HepG2 (cell line): Measurements from ENCODE around the gene COL18A1. TPM values are rescaled to one million over a fixed set of nuclear protein-coding genes. Genes with fewer than 3 reads are reported as not detected.

Source experiments
- ARNT2 ChIP-seq: sonication (generic); formaldehyde crosslinking; IDR thresholded peaks from 2 replicates; pipeline ENCODE4 v1.8.0; 2022; ENCODE audit warnings: mild to moderate bottlenecking, low read depth, missing genetic modification reagents, moderate library complexity
- NR1H2 ChIP-seq: sonication (generic); formaldehyde crosslinking; IDR thresholded peaks from 2 replicates; pipeline ENCODE4 v1.8.1; 2022; ENCODE audit warnings: low read depth, missing genetic modification reagents, borderline replicate concordance
- PLRG1 ChIP-seq: fragments of 450-650 bp; conservative IDR thresholded peaks from 2 replicates; pipeline ENCODE4 v1.6.1; 2016
- POLR2G ChIP-seq: fragments of 200-400 bp; formaldehyde crosslinking; IDR thresholded peaks from 2 replicates; pipeline ENCODE4 v1.6.1; 2018; ENCODE audit warnings: mild to moderate bottlenecking, low read depth, low read length, moderate library complexity
- RBM39 ChIP-seq: fragments of 200-400 bp; formaldehyde crosslinking; IDR thresholded peaks from one replicate; pipeline ENCODE4 v1.6.1; 2018; ENCODE audit warnings: antibody characterized with exemption, mild to moderate bottlenecking, low read depth, low read length; ENCODE audit not compliant: poor library complexity, severe bottlenecking
- ZMYM2 ChIP-seq: sonication (generic); formaldehyde crosslinking; IDR thresholded peaks from 2 replicates; pipeline ENCODE4 v1.8.0; 2022; ENCODE audit warnings: mild to moderate bottlenecking, missing genetic modification reagents
- ZNF20 ChIP-seq: sonication (generic); formaldehyde crosslinking; IDR thresholded peaks from 2 replicates; pipeline ENCODE4 v1.4.0; 2020; ENCODE audit warnings: mild to moderate bottlenecking, moderate library complexity, missing genetic modification reagents
- ZNF530 ChIP-seq: sonication (generic); formaldehyde crosslinking; IDR thresholded peaks from 2 replicates; pipeline ENCODE4 v1.5.0; 2020; ENCODE audit warnings: low read depth, mild to moderate bottlenecking, missing genetic modification reagents
- polyA plus RNA-seq, 8 experiments: library from polyadenylated mRNA; depleted of rRNA in 3 of 8; stranded (reverse) in 7 of 8; unstranded in 1 of 8; fragments of >200 nt; fragmentation: Illumina TruSeq in 4 of 8; extraction: Trizol in 4 of 8; gene quantifications; 2 replicates each; pipeline versions ENCODE4 v1.2.1 to v1.2.3, GENCODE V29; 2011 to 2016; ENCODE audit warnings: low read depth in 4 of 8, missing spikeins in 1 of 8, mixed read lengths in 1 of 8; ENCODE audit not compliant: insufficient read depth in 1 of 8
- total RNA-seq, 5 experiments: library from RNA; depleted of rRNA; stranded (reverse); fragments of >200 nt; fragmentation: Illumina TruSeq; extraction: Trizol; gene quantifications; 2 replicates each; pipeline ENCODE4 v1.2.3, GENCODE V29; 2016; ENCODE audit warnings: low read depth in 1 of 5
- TF ChIP-seq, protein P1 (sequence below): sonication (generic); formaldehyde crosslinking; IDR thresholded peaks from 2 replicates; pipeline ENCODE4 v1.5.0; 2020; ENCODE audit warnings: mild to moderate bottlenecking, missing genetic modification reagents, borderline replicate concordance
- TF ChIP-seq, protein P2 (sequence below): sonication (generic); formaldehyde crosslinking; IDR thresholded peaks from 2 replicates; pipeline ENCODE4 v1.4.0; 2020; ENCODE audit warnings: mild to moderate bottlenecking, missing genetic modification reagents
- TF ChIP-seq, protein P3 (sequence below): IDR thresholded peaks from 2 replicates; pipeline ENCODE4 v1.6.1; 2016; ENCODE audit warnings: control low read depth

The COL18A1 gene
- total and polyA plus RNA-seq, 2 of the 13 experiments (the other 11 are each of a cell fraction or from before 2014, with no cell fraction given), result 79.0 to 102 TPM

DNA sequence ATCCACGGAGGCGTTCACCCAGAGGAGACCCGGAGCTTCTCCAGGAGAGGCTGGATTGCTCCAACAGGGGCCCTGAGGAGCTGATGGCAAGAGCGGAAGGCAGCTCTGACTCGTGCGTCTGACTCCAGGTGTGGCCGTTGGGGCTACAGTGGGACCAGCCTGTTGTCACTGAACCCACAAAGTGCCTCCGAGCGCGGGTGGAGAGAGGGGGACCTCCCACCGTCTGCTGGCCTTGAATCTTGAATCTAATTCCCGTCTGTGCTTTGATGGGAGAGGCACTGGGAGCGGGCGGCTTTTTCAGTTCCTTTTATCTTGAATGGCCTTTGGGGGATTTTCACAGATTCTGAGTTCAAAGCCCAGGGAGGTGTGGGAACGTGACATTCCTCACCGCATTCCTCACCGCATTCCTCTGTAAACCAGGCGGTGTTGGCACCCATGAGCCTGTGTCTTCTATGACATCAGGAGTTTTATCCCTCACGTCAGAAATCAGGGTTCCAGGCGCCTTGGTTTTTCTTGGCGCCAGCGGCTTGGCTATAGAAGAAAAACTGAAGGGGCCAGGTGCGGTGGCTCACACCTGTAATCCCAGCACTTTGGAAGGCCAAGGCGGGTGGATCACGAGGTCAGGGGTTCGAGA is 39.2 kb upstream of the COL18A1 start (continued):
- TF ChIP-seq, protein P1, sequence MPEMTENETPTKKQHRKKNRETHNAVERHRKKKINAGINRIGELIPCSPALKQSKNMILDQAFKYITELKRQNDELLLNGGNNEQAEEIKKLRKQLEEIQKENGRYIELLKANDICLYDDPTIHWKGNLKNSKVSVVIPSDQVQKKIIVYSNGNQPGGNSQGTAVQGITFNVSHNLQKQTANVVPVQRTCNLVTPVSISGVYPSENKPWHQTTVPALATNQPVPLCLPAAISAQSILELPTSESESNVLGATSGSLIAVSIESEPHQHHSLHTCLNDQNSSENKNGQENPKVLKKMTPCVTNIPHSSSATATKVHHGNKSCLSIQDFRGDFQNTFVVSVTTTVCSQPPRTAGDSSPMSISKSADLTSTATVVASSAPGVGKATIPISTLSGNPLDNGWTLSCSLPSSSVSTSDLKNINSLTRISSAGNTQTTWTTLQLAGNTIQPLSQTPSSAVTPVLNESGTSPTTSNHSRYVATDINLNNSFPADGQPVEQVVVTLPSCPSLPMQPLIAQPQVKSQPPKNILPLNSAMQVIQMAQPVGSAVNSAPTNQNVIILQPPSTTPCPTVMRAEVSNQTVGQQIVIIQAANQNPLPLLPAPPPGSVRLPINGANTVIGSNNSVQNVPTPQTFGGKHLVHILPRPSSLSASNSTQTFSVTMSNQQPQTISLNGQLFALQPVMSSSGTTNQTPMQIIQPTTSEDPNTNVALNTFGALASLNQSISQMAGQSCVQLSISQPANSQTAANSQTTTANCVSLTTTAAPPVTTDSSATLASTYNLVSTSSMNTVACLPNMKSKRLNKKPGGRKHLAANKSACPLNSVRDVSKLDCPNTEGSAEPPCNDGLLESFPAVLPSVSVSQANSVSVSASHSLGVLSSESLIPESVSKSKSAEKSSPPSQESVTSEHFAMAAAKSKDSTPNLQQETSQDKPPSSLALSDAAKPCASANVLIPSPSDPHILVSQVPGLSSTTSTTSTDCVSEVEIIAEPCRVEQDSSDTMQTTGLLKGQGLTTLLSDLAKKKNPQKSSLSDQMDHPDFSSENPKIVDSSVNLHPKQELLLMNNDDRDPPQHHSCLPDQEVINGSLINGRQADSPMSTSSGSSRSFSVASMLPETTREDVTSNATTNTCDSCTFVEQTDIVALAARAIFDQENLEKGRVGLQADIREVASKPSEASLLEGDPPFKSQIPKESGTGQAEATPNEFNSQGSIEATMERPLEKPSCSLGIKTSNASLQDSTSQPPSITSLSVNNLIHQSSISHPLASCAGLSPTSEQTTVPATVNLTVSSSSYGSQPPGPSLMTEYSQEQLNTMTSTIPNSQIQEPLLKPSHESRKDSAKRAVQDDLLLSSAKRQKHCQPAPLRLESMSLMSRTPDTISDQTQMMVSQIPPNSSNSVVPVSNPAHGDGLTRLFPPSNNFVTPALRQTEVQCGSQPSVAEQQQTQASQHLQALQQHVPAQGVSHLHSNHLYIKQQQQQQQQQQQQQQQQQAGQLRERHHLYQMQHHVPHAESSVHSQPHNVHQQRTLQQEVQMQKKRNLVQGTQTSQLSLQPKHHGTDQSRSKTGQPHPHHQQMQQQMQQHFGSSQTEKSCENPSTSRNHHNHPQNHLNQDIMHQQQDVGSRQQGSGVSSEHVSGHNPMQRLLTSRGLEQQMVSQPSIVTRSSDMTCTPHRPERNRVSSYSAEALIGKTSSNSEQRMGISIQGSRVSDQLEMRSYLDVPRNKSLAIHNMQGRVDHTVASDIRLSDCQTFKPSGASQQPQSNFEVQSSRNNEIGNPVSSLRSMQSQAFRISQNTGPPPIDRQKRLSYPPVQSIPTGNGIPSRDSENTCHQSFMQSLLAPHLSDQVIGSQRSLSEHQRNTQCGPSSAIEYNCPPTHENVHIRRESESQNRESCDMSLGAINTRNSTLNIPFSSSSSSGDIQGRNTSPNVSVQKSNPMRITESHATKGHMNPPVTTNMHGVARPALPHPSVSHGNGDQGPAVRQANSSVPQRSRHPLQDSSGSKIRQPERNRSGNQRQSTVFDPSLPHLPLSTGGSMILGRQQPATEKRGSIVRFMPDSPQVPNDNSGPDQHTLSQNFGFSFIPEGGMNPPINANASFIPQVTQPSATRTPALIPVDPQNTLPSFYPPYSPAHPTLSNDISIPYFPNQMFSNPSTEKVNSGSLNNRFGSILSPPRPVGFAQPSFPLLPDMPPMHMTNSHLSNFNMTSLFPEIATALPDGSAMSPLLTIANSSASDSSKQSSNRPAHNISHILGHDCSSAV (CRISPR knock-in tag), result no peak
- TF ChIP-seq ZNF530 (CRISPR knock-in tag) (no peak), ZNF20 (CRISPR knock-in tag) (no peak), PLRG1 (no peak), ARNT2 (CRISPR knock-in tag) (no peak), ZMYM2 (CRISPR knock-in tag) (no peak), POLR2G (no peak), RBM39 (no peak), NR1H2 (CRISPR knock-in tag) (no peak)
- TF ChIP-seq, protein P2, sequence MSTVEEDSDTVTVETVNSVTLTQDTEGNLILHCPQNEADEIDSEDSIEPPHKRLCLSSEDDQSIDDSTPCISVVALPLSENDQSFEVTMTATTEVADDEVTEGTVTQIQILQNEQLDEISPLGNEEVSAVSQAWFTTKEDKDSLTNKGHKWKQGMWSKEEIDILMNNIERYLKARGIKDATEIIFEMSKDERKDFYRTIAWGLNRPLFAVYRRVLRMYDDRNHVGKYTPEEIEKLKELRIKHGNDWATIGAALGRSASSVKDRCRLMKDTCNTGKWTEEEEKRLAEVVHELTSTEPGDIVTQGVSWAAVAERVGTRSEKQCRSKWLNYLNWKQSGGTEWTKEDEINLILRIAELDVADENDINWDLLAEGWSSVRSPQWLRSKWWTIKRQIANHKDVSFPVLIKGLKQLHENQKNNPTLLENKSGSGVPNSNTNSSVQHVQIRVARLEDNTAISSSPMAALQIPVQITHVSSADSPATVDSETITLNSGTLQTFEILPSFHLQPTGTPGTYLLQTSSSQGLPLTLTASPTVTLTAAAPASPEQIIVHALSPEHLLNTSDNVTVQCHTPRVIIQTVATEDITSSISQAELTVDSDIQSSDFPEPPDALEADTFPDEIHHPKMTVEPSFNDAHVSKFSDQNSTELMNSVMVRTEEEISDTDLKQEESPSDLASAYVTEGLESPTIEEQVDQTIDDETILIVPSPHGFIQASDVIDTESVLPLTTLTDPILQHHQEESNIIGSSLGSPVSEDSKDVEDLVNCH (CRISPR knock-in tag), result no peak
- TF ChIP-seq, protein P3, sequence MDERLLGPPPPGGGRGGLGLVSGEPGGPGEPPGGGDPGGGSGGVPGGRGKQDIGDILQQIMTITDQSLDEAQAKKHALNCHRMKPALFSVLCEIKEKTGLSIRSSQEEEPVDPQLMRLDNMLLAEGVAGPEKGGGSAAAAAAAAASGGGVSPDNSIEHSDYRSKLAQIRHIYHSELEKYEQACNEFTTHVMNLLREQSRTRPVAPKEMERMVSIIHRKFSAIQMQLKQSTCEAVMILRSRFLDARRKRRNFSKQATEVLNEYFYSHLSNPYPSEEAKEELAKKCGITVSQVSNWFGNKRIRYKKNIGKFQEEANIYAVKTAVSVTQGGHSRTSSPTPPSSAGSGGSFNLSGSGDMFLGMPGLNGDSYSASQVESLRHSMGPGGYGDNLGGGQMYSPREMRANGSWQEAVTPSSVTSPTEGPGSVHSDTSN (CRISPR knock-in tag), result no peak
